ENCODE results near the gene PRKCA.

Gene PRKCA

GRCh38 chr17:66753126-66753920 lies 450.9 kb downstream of the PRKCA start:
- no peak for DNase-seq (ENCODE audit: low read depth in 4 of 4, low spot score in 1 of 4)

DNA sequence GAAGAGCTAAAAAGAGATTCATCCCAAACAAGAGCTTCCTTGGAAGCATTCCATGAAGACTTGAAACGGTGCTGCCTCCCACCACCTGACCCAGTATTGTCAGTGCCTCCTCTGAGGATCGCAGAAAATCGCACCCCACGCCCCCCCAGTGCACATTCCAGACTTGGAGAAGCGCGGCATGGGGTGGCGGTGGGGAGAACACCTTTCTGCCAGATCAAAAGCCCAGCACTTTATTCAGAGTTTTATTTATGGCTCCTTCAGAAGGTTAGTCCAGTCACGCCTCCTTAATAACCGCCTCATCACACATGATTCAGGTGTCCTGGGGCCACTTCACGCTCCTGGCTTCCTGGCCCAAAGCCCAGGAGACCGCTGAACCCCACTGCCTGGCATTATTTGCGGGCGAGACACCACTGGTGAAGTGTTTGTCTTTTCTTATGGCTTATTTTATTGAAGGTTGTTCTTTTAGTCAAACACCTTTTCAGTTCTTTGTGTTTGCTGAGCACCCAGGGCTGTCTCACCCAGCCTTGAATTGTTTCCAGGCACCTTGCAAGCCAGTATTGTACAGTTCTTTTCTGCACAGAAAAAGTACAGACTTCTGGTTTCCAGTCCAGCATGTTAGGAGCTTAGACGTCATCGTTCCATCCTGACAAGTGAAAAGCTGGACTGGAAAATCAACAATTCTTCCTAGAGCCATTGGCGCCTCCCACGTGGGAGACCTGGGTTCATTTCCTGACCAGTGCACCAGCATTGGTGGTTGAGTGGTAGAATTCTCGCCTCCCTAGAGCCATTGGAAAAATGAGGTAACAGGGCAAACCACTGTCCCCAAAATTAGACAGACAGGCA lies 452.9 kb downstream of the PRKCA start:
- DNase-seq (ENCODE audit: low read depth in 4 of 4, low spot score in 1 of 4), result no peak

DNA sequence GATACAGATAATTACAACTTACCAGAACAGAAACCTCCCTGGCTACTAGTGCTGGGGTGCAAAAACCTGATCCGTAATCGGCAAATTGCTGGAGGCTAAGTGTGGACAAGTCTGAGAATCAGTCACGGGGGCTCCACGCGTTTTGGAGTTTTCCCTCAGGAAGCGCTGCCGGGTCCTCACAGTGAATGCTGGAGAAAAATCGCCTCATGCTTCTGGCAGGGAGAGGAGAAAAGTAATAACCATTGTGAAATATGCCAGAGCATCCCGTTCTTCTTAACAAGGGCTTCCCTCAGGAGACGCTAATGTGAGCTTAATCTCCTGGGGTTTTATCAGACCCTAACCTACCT lies 453.5 kb downstream of the PRKCA start:
- no peak for DNase-seq (ENCODE audit: low read depth in 4 of 4, low spot score in 1 of 4)

- DNase-seq (ENCODE audit: low read depth in 4 of 4, low spot score in 1 of 4), result no peak
Measured at GRCh38 chr17:66760324-66760723, 457.9 kb downstream of the PRKCA start.

DNA sequence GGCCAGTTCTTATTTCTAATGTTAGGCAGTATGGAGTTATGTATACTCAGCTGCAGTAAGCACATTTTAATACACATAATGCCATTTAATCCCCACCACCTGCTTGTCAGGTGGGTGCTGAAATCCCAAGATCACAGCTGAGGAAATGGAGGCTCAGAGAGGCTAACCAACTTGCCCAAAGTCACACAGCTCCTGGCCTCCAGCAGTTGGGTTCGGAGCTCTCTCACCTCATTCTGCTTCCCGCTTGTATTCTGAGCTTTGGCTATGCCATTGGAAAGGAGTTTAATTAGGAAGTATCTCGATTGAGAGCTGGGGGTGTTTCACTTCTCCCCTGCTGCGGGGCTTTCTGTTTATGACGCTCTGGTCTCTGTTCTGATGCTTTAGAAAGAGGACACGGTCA lies 459.9 kb downstream of the PRKCA start:
- DNase-seq (ENCODE audit: low read depth in 4 of 4, low spot score in 1 of 4), result no peak

- no peak for DNase-seq (ENCODE audit: low read depth in 4 of 4, low spot score in 1 of 4)
Measured at GRCh38 chr17:66763056-66763455, 460.6 kb downstream of the PRKCA start.

DNA sequence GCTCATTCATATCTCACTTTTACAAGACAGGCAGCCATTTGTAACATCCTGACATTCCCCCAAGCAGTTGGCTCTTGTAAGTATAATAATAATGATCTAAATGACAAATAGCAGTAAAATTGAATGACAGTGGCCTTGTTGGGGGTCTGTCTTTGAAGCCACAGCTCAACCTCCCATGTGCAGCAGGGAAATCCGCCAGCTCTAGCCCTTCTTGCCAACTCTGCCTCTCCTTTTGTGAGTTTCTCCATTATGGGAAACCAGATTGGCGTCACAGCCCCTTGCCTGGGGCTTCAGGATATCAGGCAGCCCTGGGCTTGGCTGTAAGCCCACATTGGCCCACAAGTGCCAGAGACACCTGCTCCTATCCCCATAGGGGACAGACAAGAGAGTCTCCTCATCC lies 462.1 kb downstream of the PRKCA start:
- DNase-seq (ENCODE audit: low read depth in 4 of 4, low spot score in 1 of 4), result no peak

DNA sequence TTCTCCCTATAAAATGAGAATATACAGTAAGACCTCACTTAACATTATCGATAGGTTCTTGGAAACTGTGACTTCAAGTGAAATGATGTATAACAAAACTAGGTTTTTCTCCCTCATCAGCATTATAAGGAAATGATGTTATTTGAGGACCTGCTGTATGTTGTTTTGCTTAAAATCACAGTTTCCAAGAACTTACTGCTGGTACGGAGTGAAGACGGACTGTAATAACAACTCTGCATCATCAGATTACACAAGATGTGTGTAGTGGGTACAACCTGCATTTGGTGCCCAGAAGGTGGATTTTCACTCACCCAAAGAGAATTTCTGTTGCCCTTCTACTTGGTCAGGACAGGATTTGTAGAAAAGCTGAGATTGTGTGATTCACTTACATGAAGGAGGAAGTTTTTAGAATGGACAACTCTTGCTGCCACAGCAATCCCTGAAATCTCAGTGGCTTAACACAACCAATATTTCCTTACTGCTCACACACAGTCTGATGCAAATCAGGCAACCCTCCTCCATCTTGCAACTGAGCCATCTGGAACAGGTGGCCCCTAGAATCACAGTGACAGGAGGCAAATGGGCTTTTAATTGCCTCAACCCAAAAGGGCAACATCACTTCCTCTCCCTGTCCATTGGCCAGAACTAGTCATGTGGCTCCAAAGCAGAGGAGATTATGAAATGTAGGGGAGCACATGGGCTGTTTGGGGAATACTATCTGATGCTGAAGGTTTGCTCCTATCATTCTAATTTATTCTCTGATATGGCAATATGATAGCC lies 464.9 kb downstream of the PRKCA start:
- no peak for DNase-seq (ENCODE audit: low read depth in 4 of 4, low spot score in 1 of 4)

DNA sequence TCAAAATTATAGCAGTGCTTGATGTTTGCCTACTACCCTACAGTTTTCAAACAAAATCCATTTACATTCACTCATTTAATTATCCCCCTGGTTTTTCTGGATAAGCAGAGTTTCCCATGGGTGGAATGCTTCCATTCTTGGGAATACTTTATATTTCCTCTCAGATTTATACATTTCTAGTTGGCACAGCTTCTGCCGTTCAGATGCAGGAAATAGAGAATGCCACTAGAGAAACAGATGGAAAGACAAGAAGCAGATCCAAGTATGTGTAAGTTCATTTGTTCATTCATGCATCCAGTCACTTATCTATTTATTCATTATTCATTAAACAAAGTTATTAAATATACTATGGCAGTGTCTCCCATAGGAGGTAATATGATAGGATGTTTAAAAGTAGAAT lies 467.5 kb downstream of the PRKCA start:
- no peak for DNase-seq (ENCODE audit: low read depth in 4 of 4, low spot score in 1 of 4)

GRCh38 chr17:66772148-66772812 lies 469.9 kb downstream of the PRKCA start:
- DNase-seq (ENCODE audit: low read depth in 4 of 4, low spot score in 1 of 4), result no peak

- no peak for DNase-seq (ENCODE audit: low read depth in 4 of 4, low spot score in 1 of 4)
Measured at GRCh38 chr17:66775271-66775670, 472.9 kb downstream of the PRKCA start.

DNA sequence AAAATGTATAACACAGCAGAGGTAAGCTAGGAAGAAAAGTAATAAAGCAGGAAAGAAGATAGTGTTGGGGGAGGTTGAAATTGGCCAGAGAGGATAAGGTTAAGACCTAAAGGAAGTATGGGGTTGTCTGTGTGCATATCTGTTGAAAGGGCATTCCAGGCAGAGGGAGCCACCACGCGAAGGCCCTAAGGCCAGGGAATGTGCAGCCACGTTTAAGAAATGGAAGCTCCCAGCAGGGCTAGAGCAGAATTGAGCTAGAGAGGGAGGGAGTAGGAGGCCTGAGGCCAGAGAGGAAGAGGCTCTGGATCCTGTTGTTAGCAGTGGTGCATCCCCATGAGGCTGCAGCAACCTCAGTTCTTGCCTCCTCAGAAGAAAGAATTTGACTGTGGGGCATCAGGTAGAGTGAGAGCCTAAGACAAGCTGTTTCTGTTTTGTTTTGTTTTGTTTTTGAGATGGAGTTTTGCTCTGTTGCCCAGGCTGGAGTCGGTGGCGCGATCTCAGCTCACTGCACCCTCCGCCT lies 473.5 kb downstream of the PRKCA start:
- no peak for DNase-seq (ENCODE audit: low read depth in 4 of 4, low spot score in 1 of 4)

GRCh38 chr17:66776999-66777688 lies 474.7 kb downstream of the PRKCA start:
- no peak for DNase-seq (ENCODE audit: low read depth in 4 of 4, low spot score in 1 of 4)

- DNase-seq (ENCODE audit: low read depth in 4 of 4, low spot score in 1 of 4), result no peak
Measured at GRCh38 chr17:66777689-66778225, 475.3 kb downstream of the PRKCA start.

- DNase-seq (ENCODE audit: low read depth in 4 of 4, low spot score in 1 of 4), result no peak
Measured at GRCh38 chr17:66778531-66779236, 476.3 kb downstream of the PRKCA start.

DNA sequence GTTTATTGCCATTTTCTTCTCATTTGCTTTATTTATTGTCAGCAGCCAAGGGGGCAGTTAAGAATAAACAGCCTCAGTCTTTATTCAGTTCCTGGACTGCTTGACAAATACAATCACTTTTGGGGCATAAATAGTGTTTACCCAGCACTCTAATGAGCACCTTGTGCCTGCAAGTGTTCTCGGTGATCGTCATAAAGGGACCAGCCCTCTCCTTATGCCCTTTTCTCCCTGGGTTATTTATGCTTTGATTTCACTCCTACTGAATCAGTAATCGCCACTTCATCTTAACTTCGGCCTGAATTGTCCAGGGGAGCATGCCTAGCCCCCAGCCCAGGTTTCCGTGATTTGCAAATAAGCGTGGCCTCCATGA lies 476.8 kb downstream of the PRKCA start:
- no peak for DNase-seq (ENCODE audit: low read depth in 4 of 4, low spot score in 1 of 4)

DNA sequence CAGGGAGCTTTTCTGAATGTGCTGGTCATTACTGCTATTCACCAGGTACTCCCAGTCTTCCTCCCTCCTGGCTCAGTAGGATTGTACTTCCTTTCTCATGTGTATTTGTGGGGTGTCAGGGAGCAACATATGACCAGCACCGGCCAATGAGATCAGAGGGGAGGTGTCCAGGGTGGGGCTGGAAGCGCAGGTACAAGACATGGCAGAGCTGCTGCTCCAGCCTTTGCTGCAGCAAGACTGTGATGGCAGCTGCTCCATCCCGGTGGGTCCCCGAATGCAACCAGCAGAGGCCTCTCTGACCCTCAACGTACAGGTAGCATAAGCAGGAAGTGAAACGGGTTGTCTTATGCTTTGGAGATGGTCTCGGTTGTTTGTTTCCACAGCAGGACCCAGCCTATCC lies 478.7 kb downstream of the PRKCA start:
- DNase-seq (ENCODE audit: low read depth in 4 of 4, low spot score in 1 of 4), result no peak

DNA sequence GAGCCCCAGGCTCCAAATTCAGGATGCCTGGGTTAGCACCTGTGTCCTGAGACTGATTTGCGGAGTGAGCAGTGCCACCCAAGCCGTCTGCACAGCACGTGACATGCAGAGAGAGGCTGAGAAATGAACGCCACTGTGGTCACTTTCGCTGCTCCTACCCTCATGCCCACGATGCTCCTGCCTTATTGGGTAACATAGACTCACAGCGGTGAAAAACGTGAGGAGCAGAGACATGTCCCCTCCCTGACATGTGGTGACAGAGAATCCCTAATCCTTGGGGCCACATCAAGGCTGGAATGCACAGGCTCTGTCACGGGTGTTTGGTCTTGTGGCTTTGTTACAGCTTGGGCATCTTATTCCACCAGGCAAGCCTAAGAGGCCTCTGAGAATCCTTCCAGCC lies 480.4 kb downstream of the PRKCA start:
- DNase-seq (ENCODE audit: low read depth in 4 of 4, low spot score in 1 of 4), result no peak

- DNase-seq (ENCODE audit: low read depth in 4 of 4, low spot score in 1 of 4), result no peak
Measured at GRCh38 chr17:66783656-66784381, 481.4 kb downstream of the PRKCA start.

All from stimulated activated CD4-positive, alpha-beta T cell treated with anti-CD3 and anti-CD28 coated beads, Interleukin-1b, Interleukin-23, amount 100 ng/mL, for 24 hours (primary cell).